HCT116 (cell line): Measurements from ENCODE around the gene CHST5. TPM values are rescaled to one million over a fixed set of nuclear protein-coding genes. Genes with fewer than 3 reads are reported as not detected.
"Not testable (repeated sequence)": the region's sequence is repeated elsewhere in the genome, so short reads cannot be mapped to it uniquely, and the experiment has no call there.

Experiments
- ATAC-seq: fragments of 200-7000 bp; cut with Tn5 transposase; 2 replicates; pipeline ENCODE4 v1.9.1; 2020; ENCODE audit warnings: mild to moderate bottlenecking, moderate library complexity
- BruUV-seq: library from RNA; stranded (reverse); fragments of 400-500 nt; replicated peaks from 2 replicates; lab custom pipeline; 2021; lab: Mats Ljungman, UMichigan
- CTCF ChIA-PET: fragments of 300-600 bp; sonication (Branson Sonifier 250); formaldehyde crosslinking; loops from one replicate; lab custom pipeline; 2021; ENCODE audit warnings: antibody characterized with exemption; lab: Charles Lee
- POLR2A ChIA-PET: fragments of 300-600, 350-600 bp; sonication (Branson Sonifier 250); formaldehyde crosslinking; loops from one replicate; lab custom pipeline; 2021; ENCODE audit warnings: antibody characterized with exemption; lab: Charles Lee
- RAD21 ChIA-PET, 2 experiments: fragments of 300-600 bp; sonication (Branson Sonifier 250); formaldehyde crosslinking; loops; one replicate each; lab custom pipeline; 2023; ENCODE audit warnings: low total read pairs in 2 of 2; ENCODE audit not compliant: uncharacterized antibody in 2 of 2, unreplicated experiment in 2 of 2, low non-redundant PET in 1 of 2; lab: Charles Lee
- DNase-seq: peaks from one replicate; pipeline ENCODE4 v3.0.0-alpha.2; 2010; ENCODE audit warnings: low read depth, low spot score
- H2AFZ ChIP-seq: fragments of 200-600 bp; shearing (Covaris generic), sonication (generic); 2 replicates; pipeline ENCODE4 v1.6.1; 2017; ENCODE audit warnings: low read depth, mixed run types, mixed read lengths, antibody characterized with exemption, low read length; ENCODE audit not compliant: poor library complexity, severe bottlenecking
- H3K27ac ChIP-seq: 2 replicates; pipeline ENCODE4 v1.5.1; 2012; ENCODE audit warnings: low read depth, low read length
- H3K27me3 ChIP-seq: fragments of 200-600 bp; sonication (generic); 2 replicates; pipeline ENCODE4 v1.6.1; 2016; ENCODE audit warnings: mixed run types, low read length, mixed read lengths; ENCODE audit not compliant: insufficient read depth
- H3K36me3 ChIP-seq, 2 experiments: fragments of 200-500 bp in 1 of 2; fragments of 200-600 bp in 1 of 2; sonication (Bioruptor generic) in 1 of 2; sonication (generic) in 1 of 2; 2 replicates each; pipeline versions ENCODE4 v1.5.1 to v1.6.1; 2014 to 2016; ENCODE audit warnings: low read length in 2 of 2, inconsistent platforms in 1 of 2, mixed read lengths in 1 of 2, mixed run types in 1 of 2; ENCODE audit not compliant: insufficient read depth in 2 of 2, control insufficient read depth in 1 of 2
- H3K4me1 ChIP-seq, 2 experiments: fragments of 200-600 bp in 1 of 2; sonication (generic) in 1 of 2; 2 replicates each; pipeline versions ENCODE4 v1.5.1 to v1.6.1; 2012 to 2017; ENCODE audit warnings: low read length in 2 of 2, inconsistent platforms in 1 of 2, mild to moderate bottlenecking in 1 of 2, mixed read lengths in 1 of 2, mixed run types in 1 of 2, moderate library complexity in 1 of 2; ENCODE audit not compliant: insufficient read depth in 2 of 2, control insufficient read depth in 1 of 2
- H3K4me2 ChIP-seq: fragments of 200-600 bp; sonication (generic); 2 replicates; pipeline ENCODE4 v1.6.1; 2017; ENCODE audit warnings: mixed run types, low read length, mixed read lengths
- H3K4me3 ChIP-seq, 2 experiments: fragments of 200-600 bp in 1 of 2; sonication (generic) in 1 of 2; replicated peaks in 1 of 2; 2 replicates each; pipeline ENCODE4 v1.5.1; 2011 to 2016; ENCODE audit warnings: low read length in 2 of 2, control low read depth in 1 of 2, low read depth in 1 of 2, mild to moderate bottlenecking in 1 of 2, mixed read lengths in 1 of 2, mixed run types in 1 of 2
- H3K79me2 ChIP-seq: fragments of 200-600 bp; sonication (generic); 2 replicates; pipeline ENCODE4 v1.6.1; 2017; ENCODE audit warnings: mild to moderate bottlenecking, mixed run types, low read length, moderate library complexity, mixed read lengths; ENCODE audit not compliant: insufficient read depth
- H3K9ac ChIP-seq: fragments of 200-600 bp; sonication (generic); 2 replicates; pipeline ENCODE4 v1.6.1; 2016; ENCODE audit warnings: low read length, mixed read lengths
- H3K9me2 ChIP-seq: fragments of 200-600 bp; sonication (generic), shearing (Covaris generic); 2 replicates; pipeline ENCODE4 v1.6.1; 2017; ENCODE audit warnings: mixed run types, mild to moderate bottlenecking, moderate library complexity; ENCODE audit not compliant: insufficient read depth
- H3K9me3 ChIP-seq, 2 experiments: fragments of 200-500 bp in 1 of 2; fragments of 200-600 bp in 1 of 2; sonication (Bioruptor generic) in 1 of 2; sonication (generic) in 1 of 2; 2 replicates each; pipeline ENCODE4 v1.6.1; 2014 to 2017; ENCODE audit warnings: low read length in 2 of 2, mixed read lengths in 2 of 2, inconsistent platforms in 1 of 2, low read depth in 1 of 2, mild to moderate bottlenecking in 1 of 2, mixed run types in 1 of 2, moderate library complexity in 1 of 2; ENCODE audit not compliant: control insufficient read depth in 1 of 2, insufficient read depth in 1 of 2
- H4K20me1 ChIP-seq: fragments of 200-600 bp; sonication (generic), shearing (Covaris generic); 2 replicates; pipeline ENCODE4 v1.6.1; 2017; ENCODE audit warnings: mixed run types, mild to moderate bottlenecking, moderate library complexity; ENCODE audit not compliant: insufficient read depth
- ATF3 ChIP-seq: IDR thresholded peaks from 2 replicates; pipeline ENCODE4 v1.6.1; 2012
- ELF1 ChIP-seq: IDR thresholded peaks from 2 replicates; pipeline ENCODE4 v1.6.1; 2012; ENCODE audit warnings: low read depth, borderline replicate concordance
- EZH2 ChIP-seq: fragments of 200-600 bp; sonication (generic); IDR thresholded peaks from 2 replicates; pipeline ENCODE4 v1.6.1; 2017; ENCODE audit warnings: antibody characterized with exemption, mixed run types
- EZH2phosphoT487 ChIP-seq: fragments of 200-600 bp; IDR thresholded peaks from 2 replicates; pipeline ENCODE4 v1.6.1; 2018; ENCODE audit warnings: antibody characterized with exemption, borderline replicate concordance
- FOSL1 ChIP-seq: IDR thresholded peaks from 2 replicates; pipeline ENCODE4 v1.6.1; 2012; ENCODE audit warnings: low read depth
- RAD21 ChIP-seq: IDR thresholded peaks from 2 replicates; pipeline ENCODE4 v1.6.1; 2012; ENCODE audit warnings: low read depth, mild to moderate bottlenecking
- REST ChIP-seq: IDR thresholded peaks from 2 replicates; pipeline ENCODE4 v1.6.1; 2012; ENCODE audit warnings: low read depth
- SP1 ChIP-seq: IDR thresholded peaks from 2 replicates; pipeline ENCODE4 v1.6.1; 2012; ENCODE audit warnings: low read depth
- SRF ChIP-seq: IDR thresholded peaks from 2 replicates; pipeline ENCODE4 v1.6.1; 2012; ENCODE audit warnings: low read depth
- ZBTB33 ChIP-seq: IDR thresholded peaks from 2 replicates; pipeline ENCODE4 v1.6.1; 2011; ENCODE audit warnings: mild to moderate bottlenecking, low read length, moderate library complexity; ENCODE audit not compliant: insufficient replicate concordance; ENCODE audit errors: extremely low read depth
- ZFX ChIP-seq: fragments of 450-650 bp; IDR thresholded peaks from 2 replicates; pipeline ENCODE4 v1.6.1; 2017
- ZNF274 ChIP-seq: fragments of 200-500 bp; sonication (Bioruptor generic); IDR thresholded peaks from 2 replicates; pipeline ENCODE4 v1.6.1; 2014; ENCODE audit warnings: mild to moderate bottlenecking, low read depth, low read length, inconsistent platforms
- intact Hi-C: fragments of 100-400 bp; cut with micrococcal nuclease; formaldehyde crosslinking; loops from 2 replicates; pipeline ENCODE4 v1.10.0; 2022
- total RNA-seq: library from RNA; stranded (reverse); gene quantifications from one replicate; pipeline ENCODE4 v1.2.1, GENCODE V29; 2021; ENCODE audit not compliant: unreplicated experiment

The CHST5 gene
- total RNA-seq, 1 experiment from 2014 or later: 0.32 TPM

GRCh38 chr16:75548456-75548855 lies 12.5 kb upstream of the CHST5 start:
- H3K27me3 ChIP-seq, H3K27ac ChIP-seq, H3K4me3 ChIP-seq, H4K20me1 ChIP-seq, ATAC-seq, intact Hi-C loops, DNase-seq, BruUV-seq, POLR2A ChIA-PET, H2AFZ ChIP-seq, H3K79me2 ChIP-seq, H3K9ac ChIP-seq, H3K9me3 ChIP-seq, H3K9me2 ChIP-seq, H3K4me2 ChIP-seq, H3K36me3 ChIP-seq, RAD21 ChIA-PET, H3K4me1 ChIP-seq: not testable (repeated sequence)
- CTCF ChIA-PET: interaction anchor here (1.1 kb wide), 1 partner anchor 31 kb away, joined by 5 read pairs; no protein-coding TSS in a partner anchor

GRCh38 chr16:75546293-75546692 lies 10.4 kb upstream of the CHST5 start:
- no peak overlapping the region for H3K4me3 ChIP-seq
- RAD21 ChIA-PET: no interaction called here
- H4K20me1 ChIP-seq: no peaks in the 10 kb centered on the region
- ATAC-seq (no peak), DNase-seq (no peak)
- CTCF ChIA-PET: interaction anchor here (0.6 to 0.7 kb wide), 2 partner anchors 29 to 57 kb away, joined by 3 to 4 read pairs; no protein-coding TSS in a partner anchor
- no peaks in the 10 kb centered on the region; a peak in 1 of 4 replicates for H3K36me3 ChIP-seq
- no peaks in the 10 kb centered on the region for H3K9me2 ChIP-seq
- no peak overlapping the region for H3K27ac ChIP-seq
- BruUV-seq: no TSS peak
- H3K4me1 ChIP-seq: peaks cover 0 to 5% of the 10 kb centered on the region in 2 experiments; a peak in 1 of 4 replicates
- H3K27me3 ChIP-seq: no peaks in the 10 kb centered on the region
- POLR2A ChIA-PET: no interaction called here
- TF ChIP-seq ZBTB33 (no peak), ZNF274 (no peak), EZH2phosphoT487 (no peak), ZFX (no peak), SP1 (no peak), EZH2 (no peak), RAD21 (no peak), FOSL1 (no peak), ELF1 (no peak), SRF (no peak), REST (no peak), ATF3 (no peak)
- no peaks in the 10 kb centered on the region for H3K9me3 ChIP-seq
- no peak overlapping the region for H3K4me2 ChIP-seq
- intact Hi-C loops: no loop called here
- H3K79me2 ChIP-seq: no peaks in the 10 kb centered on the region
- no peak overlapping the region for H2AFZ ChIP-seq
- no peak overlapping the region for H3K9ac ChIP-seq
